K562 (cell line): ENCODE results near the gene SBNO1. TPM values are rescaled to one million over a fixed set of nuclear protein-coding genes. Genes with fewer than 3 reads are reported as not detected.

ENCODE experiments used
- FOXJ3 ChIP-seq: sonication (generic); formaldehyde crosslinking; IDR thresholded peaks from 2 replicates; pipeline ENCODE4 v1.4.0; 2020; ENCODE audit warnings: mild to moderate bottlenecking, missing genetic modification reagents
- GATAD2B ChIP-seq: fragments of 450-650 bp; IDR thresholded peaks from 2 replicates; pipeline ENCODE4 v1.6.1; 2017; ENCODE audit warnings: mild to moderate bottlenecking, borderline replicate concordance
- HNRNPL ChIP-seq: fragments of 200-400 bp; formaldehyde crosslinking; IDR thresholded peaks from 2 replicates; pipeline ENCODE4 v1.6.1; 2017; ENCODE audit warnings: low read depth, mild to moderate bottlenecking, low read length
- JUNB ChIP-seq: fragments of 450-650 bp; formaldehyde crosslinking; conservative IDR thresholded peaks from 2 replicates; pipeline ENCODE4 v1.4.0; 2020; ENCODE audit warnings: mild to moderate bottlenecking
- KLF1 ChIP-seq: fragments of 450-650 bp; IDR thresholded peaks from 2 replicates; pipeline ENCODE4 v1.6.1; 2016; ENCODE audit warnings: missing genetic modification characterization, missing compliant biosample characterization
- MEIS2 ChIP-seq: fragments of 450-650 bp; IDR thresholded peaks from 2 replicates; pipeline ENCODE4 v1.6.1; 2014; ENCODE audit warnings: mild to moderate bottlenecking; ENCODE audit not compliant: partially characterized antibody
- RAD21 ChIP-seq, 2 experiments: fragments of 250-450 bp in 1 of 2; fragments of 450-650 bp in 1 of 2; sonication (Bioruptor Pico) in 1 of 2; formaldehyde crosslinking in 1 of 2; IDR thresholded peaks in 1 of 2; conservative IDR thresholded peaks in 1 of 2; 2 replicates each; pipeline versions ENCODE4 v1.4.0 to v1.8.0; 2020 to 2022; ENCODE audit warnings: mild to moderate bottlenecking in 2 of 2, moderate library complexity in 1 of 2
- ZBTB17 ChIP-seq: fragments of 450-650 bp; formaldehyde crosslinking; IDR thresholded peaks from 2 replicates; pipeline ENCODE4 v1.4.0; 2020; ENCODE audit warnings: mild to moderate bottlenecking
- ZNF184 ChIP-seq: sonication (generic); formaldehyde crosslinking; IDR thresholded peaks from 2 replicates; pipeline ENCODE4 v1.5.0; 2020; ENCODE audit warnings: missing genetic modification reagents
- ZNF699 ChIP-seq: fragments of 250-450 bp; sonication (Bioruptor Pico); IDR thresholded peaks from 2 replicates; pipeline ENCODE4 v1.8.0; 2021; ENCODE audit warnings: mild to moderate bottlenecking, moderate library complexity; ENCODE audit not compliant: insufficient replicate concordance
- polyA plus RNA-seq, 8 experiments: library from polyadenylated mRNA; depleted of rRNA in 4 of 8; stranded (reverse) in 5 of 8; unstranded in 3 of 8; fragments of >200 nt; fragmentation: Nextera tagmentation in 2 of 8; fragmentation: Illumina TruSeq in 1 of 8; extraction: Ambion mirVana in 2 of 8; extraction: Trizol in 1 of 8; gene quantifications; 2 replicates each; pipeline versions ENCODE4 v1.2.1 to v1.2.3, GENCODE V29; 2011 to 2014; ENCODE audit warnings: inconsistent platforms in 1 of 8, missing spikeins in 1 of 8
- total RNA-seq, 7 experiments: library from RNA; depleted of rRNA in 6 of 7; stranded (reverse); fragments of >200 nt in 6 of 7; fragmentation: Illumina TruSeq in 2 of 7; extraction: Trizol in 2 of 7; gene quantifications; 2 replicates each; pipeline versions ENCODE4 v1.2.1 to v1.2.3, GENCODE V29; 2011 to 2021; ENCODE audit warnings: low replicate concordance in 1 of 7
- TF ChIP-seq, protein P1 (sequence below), 3 experiments: fragments of 200-800 bp in 1 of 3; fragments of 250-450 bp in 1 of 3; fragments of 450-650 bp in 1 of 3; sonication (Bioruptor Pico) in 1 of 3; sonication (Bioruptor generic) in 1 of 3; formaldehyde crosslinking in 1 of 3; IDR thresholded peaks; 2 replicates each; pipeline versions ENCODE4 v1.6.1 to v1.8.0; 2016 to 2022; ENCODE audit warnings: mild to moderate bottlenecking in 2 of 3, missing genetic modification characterization in 2 of 3, missing compliant biosample characterization in 1 of 3, moderate library complexity in 1 of 3
- TF ChIP-seq, protein P2 (sequence below): fragments of 250-450 bp; sonication (Bioruptor Pico); IDR thresholded peaks from 2 replicates; pipeline ENCODE4 v1.4.0; 2020; ENCODE audit warnings: mild to moderate bottlenecking, moderate library complexity
- TF ChIP-seq, protein P3 (sequence below): sonication (generic); formaldehyde crosslinking; IDR thresholded peaks from 2 replicates; pipeline ENCODE4 v1.8.0; 2022; ENCODE audit warnings: mild to moderate bottlenecking, missing genetic modification reagents
- TF ChIP-seq, protein P4 (sequence below): sonication (generic); formaldehyde crosslinking; IDR thresholded peaks from 2 replicates; pipeline ENCODE4 v1.8.0; 2022; ENCODE audit warnings: missing genetic modification reagents, mild to moderate bottlenecking, borderline replicate concordance
- TF ChIP-seq, protein P5 (sequence below), 3 experiments: IDR thresholded peaks in 2 of 3; conservative IDR thresholded peaks in 1 of 3; 2 replicates each; pipeline ENCODE4 v1.5.1; 2011 to 2012; ENCODE audit warnings: low read length in 3 of 3, mild to moderate bottlenecking in 3 of 3, control low read depth in 2 of 3, improper control_type of control experiment in 1 of 3, inconsistent platforms in 1 of 3, low read depth in 1 of 3, mixed read lengths in 1 of 3, moderate library complexity in 1 of 3; ENCODE audit not compliant: insufficient read depth in 2 of 3

The SBNO1 gene
- total and polyA plus RNA-seq, 9 of the 15 experiments (the other 6 are each of a cell fraction or from before 2014, with no cell fraction given) = 14.9 to 77.1 (median 35.9) TPM

DNA sequence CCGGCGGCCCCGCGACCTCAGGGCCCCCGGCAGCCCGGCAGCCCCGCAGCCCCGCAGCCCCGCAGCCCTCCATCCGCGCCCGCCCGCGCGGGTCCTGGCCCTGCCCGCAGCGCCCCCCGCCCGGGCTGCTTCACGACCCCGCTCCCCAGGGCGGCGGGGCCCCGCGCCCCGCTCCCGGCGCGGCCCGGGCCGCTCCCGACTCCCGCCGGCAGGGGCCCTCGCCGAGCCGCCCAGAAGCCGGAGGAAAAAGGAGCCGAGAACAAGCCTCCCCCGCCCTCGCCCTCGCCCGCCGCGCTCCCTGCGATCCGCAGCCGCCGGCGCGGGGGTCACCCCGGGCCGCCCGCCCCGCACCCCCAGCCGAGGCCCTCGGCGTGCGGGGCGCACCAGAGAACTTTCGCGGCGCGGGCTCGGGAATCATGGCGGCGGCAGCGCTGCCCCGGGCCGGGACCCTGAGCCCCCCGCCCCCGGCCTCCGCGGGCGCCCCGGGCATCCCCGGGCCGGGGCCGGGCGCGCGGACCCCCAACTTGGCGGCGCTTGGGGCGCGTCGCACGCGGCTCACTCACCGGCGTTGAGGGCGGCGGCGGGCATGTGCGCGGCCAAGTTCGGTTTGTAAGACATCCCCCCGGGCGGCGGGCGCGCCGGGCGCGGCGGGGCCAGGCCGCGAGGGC lies 93.5 kb downstream of the SBNO1 start (continued):
- TF ChIP-seq, protein P1, sequence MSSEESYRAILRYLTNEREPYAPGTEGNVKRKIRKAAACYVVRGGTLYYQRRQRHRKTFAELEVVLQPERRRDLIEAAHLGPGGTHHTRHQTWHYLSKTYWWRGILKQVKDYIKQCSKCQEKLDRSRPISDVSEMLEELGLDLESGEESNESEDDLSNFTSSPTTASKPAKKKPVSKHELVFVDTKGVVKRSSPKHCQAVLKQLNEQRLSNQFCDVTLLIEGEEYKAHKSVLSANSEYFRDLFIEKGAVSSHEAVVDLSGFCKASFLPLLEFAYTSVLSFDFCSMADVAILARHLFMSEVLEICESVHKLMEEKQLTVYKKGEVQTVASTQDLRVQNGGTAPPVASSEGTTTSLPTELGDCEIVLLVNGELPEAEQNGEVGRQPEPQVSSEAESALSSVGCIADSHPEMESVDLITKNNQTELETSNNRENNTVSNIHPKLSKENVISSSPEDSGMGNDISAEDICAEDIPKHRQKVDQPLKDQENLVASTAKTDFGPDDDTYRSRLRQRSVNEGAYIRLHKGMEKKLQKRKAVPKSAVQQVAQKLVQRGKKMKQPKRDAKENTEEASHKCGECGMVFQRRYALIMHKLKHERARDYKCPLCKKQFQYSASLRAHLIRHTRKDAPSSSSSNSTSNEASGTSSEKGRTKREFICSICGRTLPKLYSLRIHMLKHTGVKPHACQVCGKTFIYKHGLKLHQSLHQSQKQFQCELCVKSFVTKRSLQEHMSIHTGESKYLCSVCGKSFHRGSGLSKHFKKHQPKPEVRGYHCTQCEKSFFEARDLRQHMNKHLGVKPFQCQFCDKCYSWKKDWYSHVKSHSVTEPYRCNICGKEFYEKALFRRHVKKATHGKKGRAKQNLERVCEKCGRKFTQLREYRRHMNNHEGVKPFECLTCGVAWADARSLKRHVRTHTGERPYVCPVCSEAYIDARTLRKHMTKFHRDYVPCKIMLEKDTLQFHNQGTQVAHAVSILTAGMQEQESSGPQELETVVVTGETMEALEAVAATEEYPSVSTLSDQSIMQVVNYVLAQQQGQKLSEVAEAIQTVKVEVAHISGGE (CRISPR knock-in tag; IDR thresholded peaks at IDR 0.05) = peak in 1 of 3 experiments; percentile 45; a peak in 1 of 6 replicates
- peak; percentile 46 to 73; a peak in 3 of 4 replicates for TF ChIP-seq RAD21 (CRISPR knock-in tag; conservative IDR thresholded peaks at IDR 0.05 in 1 of 2, IDR thresholded peaks at IDR 0.05 in 1 of 2)
- no peak for TF ChIP-seq ZNF699 (CRISPR knock-in tag)
- TF ChIP-seq ZNF184 (CRISPR knock-in tag) = no peak
- TF ChIP-seq GATAD2B = no peak
- TF ChIP-seq, protein P2, sequence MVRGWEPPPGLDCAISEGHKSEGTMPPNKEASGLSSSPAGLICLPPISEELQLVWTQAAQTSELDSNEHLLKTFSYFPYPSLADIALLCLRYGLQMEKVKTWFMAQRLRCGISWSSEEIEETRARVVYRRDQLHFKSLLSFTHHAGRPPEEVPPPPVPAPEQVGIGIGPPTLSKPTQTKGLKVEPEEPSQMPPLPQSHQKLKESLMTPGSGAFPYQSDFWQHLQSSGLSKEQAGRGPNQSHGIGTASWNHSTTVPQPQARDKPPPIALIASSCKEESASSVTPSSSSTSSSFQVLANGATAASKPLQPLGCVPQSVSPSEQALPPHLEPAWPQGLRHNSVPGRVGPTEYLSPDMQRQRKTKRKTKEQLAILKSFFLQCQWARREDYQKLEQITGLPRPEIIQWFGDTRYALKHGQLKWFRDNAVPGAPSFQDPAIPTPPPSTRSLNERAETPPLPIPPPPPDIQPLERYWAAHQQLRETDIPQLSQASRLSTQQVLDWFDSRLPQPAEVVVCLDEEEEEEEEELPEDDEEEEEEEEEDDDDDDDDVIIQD = no peak
- no peak for TF ChIP-seq FOXJ3
- no peak for TF ChIP-seq HNRNPL
- TF ChIP-seq, protein P3, sequence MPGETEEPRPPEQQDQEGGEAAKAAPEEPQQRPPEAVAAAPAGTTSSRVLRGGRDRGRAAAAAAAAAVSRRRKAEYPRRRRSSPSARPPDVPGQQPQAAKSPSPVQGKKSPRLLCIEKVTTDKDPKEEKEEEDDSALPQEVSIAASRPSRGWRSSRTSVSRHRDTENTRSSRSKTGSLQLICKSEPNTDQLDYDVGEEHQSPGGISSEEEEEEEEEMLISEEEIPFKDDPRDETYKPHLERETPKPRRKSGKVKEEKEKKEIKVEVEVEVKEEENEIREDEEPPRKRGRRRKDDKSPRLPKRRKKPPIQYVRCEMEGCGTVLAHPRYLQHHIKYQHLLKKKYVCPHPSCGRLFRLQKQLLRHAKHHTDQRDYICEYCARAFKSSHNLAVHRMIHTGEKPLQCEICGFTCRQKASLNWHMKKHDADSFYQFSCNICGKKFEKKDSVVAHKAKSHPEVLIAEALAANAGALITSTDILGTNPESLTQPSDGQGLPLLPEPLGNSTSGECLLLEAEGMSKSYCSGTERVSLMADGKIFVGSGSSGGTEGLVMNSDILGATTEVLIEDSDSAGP (CRISPR knock-in tag) = no peak
- TF ChIP-seq KLF1 = no peak
- no peak for TF ChIP-seq JUNB
- TF ChIP-seq ZBTB17 (CRISPR knock-in tag) = no peak
- no peak for TF ChIP-seq MEIS2
- TF ChIP-seq, protein P4, sequence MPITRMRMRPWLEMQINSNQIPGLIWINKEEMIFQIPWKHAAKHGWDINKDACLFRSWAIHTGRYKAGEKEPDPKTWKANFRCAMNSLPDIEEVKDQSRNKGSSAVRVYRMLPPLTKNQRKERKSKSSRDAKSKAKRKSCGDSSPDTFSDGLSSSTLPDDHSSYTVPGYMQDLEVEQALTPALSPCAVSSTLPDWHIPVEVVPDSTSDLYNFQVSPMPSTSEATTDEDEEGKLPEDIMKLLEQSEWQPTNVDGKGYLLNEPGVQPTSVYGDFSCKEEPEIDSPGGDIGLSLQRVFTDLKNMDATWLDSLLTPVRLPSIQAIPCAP (CRISPR knock-in tag) = no peak
- TF ChIP-seq, protein P5, sequence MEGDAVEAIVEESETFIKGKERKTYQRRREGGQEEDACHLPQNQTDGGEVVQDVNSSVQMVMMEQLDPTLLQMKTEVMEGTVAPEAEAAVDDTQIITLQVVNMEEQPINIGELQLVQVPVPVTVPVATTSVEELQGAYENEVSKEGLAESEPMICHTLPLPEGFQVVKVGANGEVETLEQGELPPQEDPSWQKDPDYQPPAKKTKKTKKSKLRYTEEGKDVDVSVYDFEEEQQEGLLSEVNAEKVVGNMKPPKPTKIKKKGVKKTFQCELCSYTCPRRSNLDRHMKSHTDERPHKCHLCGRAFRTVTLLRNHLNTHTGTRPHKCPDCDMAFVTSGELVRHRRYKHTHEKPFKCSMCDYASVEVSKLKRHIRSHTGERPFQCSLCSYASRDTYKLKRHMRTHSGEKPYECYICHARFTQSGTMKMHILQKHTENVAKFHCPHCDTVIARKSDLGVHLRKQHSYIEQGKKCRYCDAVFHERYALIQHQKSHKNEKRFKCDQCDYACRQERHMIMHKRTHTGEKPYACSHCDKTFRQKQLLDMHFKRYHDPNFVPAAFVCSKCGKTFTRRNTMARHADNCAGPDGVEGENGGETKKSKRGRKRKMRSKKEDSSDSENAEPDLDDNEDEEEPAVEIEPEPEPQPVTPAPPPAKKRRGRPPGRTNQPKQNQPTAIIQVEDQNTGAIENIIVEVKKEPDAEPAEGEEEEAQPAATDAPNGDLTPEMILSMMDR (IDR thresholded peaks at IDR 0.05 in 2 of 3, conservative IDR thresholded peaks at IDR 0.05 in 1 of 3; ENCODE audit: insufficient read depth in 2 of 3, low read depth in 1 of 3, low read length in 3 of 3) = peak; percentile 10 to 68 (median 68); a peak in 4 of 6 replicates
